GM23338 (cell line): ENCODE data around the gene GLRX. TPM values are rescaled to one million over a fixed set of nuclear protein-coding genes. Genes with fewer than 3 reads are reported as not detected.

Experiments used
- ATAC-seq: fragments of 200-7000 bp; cut with Tn5 transposase; 3 replicates; pipeline ENCODE4 v1.9.1; 2020
- DNase-seq: peaks from one replicate; pipeline ENCODE4 v3.0.0-alpha.2; 2015; ENCODE audit warnings: low spot score
- H2AFZ ChIP-seq: fragments of 200-600 bp; sonication (generic); 2 replicates; pipeline ENCODE4 v1.8.0; 2016; ENCODE audit warnings: antibody characterized with exemption, mild to moderate bottlenecking, moderate library complexity
- H3F3A ChIP-seq: fragments of 200-600 bp; sonication (generic); replicated peaks from 2 replicates; pipeline ENCODE4 v1.8.0; 2017; ENCODE audit warnings: antibody characterized with exemption, mixed run types, low read depth
- H3K27ac ChIP-seq: fragments of 200-600 bp; sonication (generic); 2 replicates; pipeline ENCODE4 v1.6.1; 2016; ENCODE audit warnings: low read depth
- H3K27me3 ChIP-seq: fragments of 200-600 bp; sonication (generic); 2 replicates; pipeline ENCODE4 v1.8.0; 2016; ENCODE audit warnings: mild to moderate bottlenecking, mixed run types, moderate library complexity; ENCODE audit not compliant: insufficient read depth
- H3K36me3 ChIP-seq: fragments of 200-600 bp; sonication (generic); 2 replicates; pipeline ENCODE4 v1.8.0; 2016; ENCODE audit warnings: mild to moderate bottlenecking; ENCODE audit not compliant: insufficient read depth
- H3K4me1 ChIP-seq: fragments of 200-600 bp; sonication (generic); 2 replicates; pipeline ENCODE4 v1.8.0; 2016; ENCODE audit warnings: mild to moderate bottlenecking, moderate library complexity; ENCODE audit not compliant: insufficient read depth
- H3K4me2 ChIP-seq: fragments of 200-600 bp; sonication (generic); 2 replicates; pipeline ENCODE4 v1.7.1; 2017; ENCODE audit warnings: mixed run types
- H3K4me3 ChIP-seq: fragments of 200-600 bp; sonication (generic); 2 replicates; pipeline ENCODE4 v1.6.1; 2016; ENCODE audit warnings: mixed run types
- H3K79me2 ChIP-seq: fragments of 200-600 bp; sonication (generic); replicated peaks from 2 replicates; pipeline ENCODE4 v1.8.0; 2017; ENCODE audit warnings: mild to moderate bottlenecking; ENCODE audit not compliant: insufficient read depth
- H3K9me2 ChIP-seq: fragments of 200-600 bp; sonication (generic); 2 replicates; pipeline ENCODE4 v1.8.0; 2017; ENCODE audit not compliant: insufficient read depth
- H4K20me1 ChIP-seq: fragments of 200-600 bp; sonication (generic); replicated peaks from 2 replicates; pipeline ENCODE4 v1.8.0; 2017; ENCODE audit warnings: mild to moderate bottlenecking; ENCODE audit not compliant: insufficient read depth
- H3K27ac Mint-ChIP-seq: 2 replicates; pipeline ENCODE4 v1.8.0; 2020; ENCODE audit warnings: inconsistent platforms, mild to moderate bottlenecking, moderate library complexity, mixed read lengths
- H3K27me3 Mint-ChIP-seq: 3 replicates; pipeline ENCODE4 v1.8.0; 2022; ENCODE audit warnings: low read depth, mild to moderate bottlenecking, moderate library complexity, mixed read lengths, inconsistent platforms; ENCODE audit not compliant: insufficient read depth, poor library complexity
- H3K36me3 Mint-ChIP-seq: 3 replicates; pipeline ENCODE4 v1.8.0; 2021; ENCODE audit warnings: low read depth, mild to moderate bottlenecking, inconsistent platforms, moderate library complexity, mixed read lengths
- H3K4me1 Mint-ChIP-seq: 3 replicates; pipeline ENCODE4 v1.8.0; 2020; ENCODE audit warnings: mild to moderate bottlenecking, inconsistent platforms, mixed read lengths
- H3K4me3 Mint-ChIP-seq: 3 replicates; pipeline ENCODE4 v1.8.0; 2021; ENCODE audit warnings: moderate library complexity, mild to moderate bottlenecking, inconsistent platforms, mixed read lengths
- H3K9me3 Mint-ChIP-seq: 3 replicates; pipeline ENCODE4 v1.8.0; 2020; ENCODE audit warnings: moderate library complexity, mild to moderate bottlenecking, inconsistent platforms, mixed read lengths
- CREB1 ChIP-seq: fragments of 250-450 bp; sonication (Bioruptor Pico); IDR thresholded peaks from 2 replicates; pipeline ENCODE4 v1.5.0; 2020; ENCODE audit warnings: low read depth, mild to moderate bottlenecking, moderate library complexity
- JUNB ChIP-seq: IDR thresholded peaks from one replicate; pipeline ENCODE4 v1.6.1; 2016; ENCODE audit warnings: antibody characterized with exemption; ENCODE audit not compliant: unreplicated experiment
- NANOG ChIP-seq: IDR thresholded peaks from 2 replicates; pipeline ENCODE4 v1.6.1; 2016; ENCODE audit warnings: antibody characterized with exemption, borderline replicate concordance
- ZNF114 ChIP-seq: fragments of 250-450 bp; sonication (Bioruptor Pico); IDR thresholded peaks from 2 replicates; pipeline ENCODE4 v1.5.0; 2020; ENCODE audit warnings: mild to moderate bottlenecking, moderate library complexity
- ZNF462 ChIP-seq: fragments of 250-450 bp; sonication (Bioruptor Pico); IDR thresholded peaks from 2 replicates; pipeline ENCODE4 v1.5.0; 2020; ENCODE audit warnings: mild to moderate bottlenecking, moderate library complexity
- polyA plus RNA-seq: library from polyadenylated mRNA; unstranded; fragments of >200 nt; fragmentation: Nextera tagmentation; extraction: Ambion mirVana; gene quantifications from 2 replicates; pipeline ENCODE4 v1.2.1, GENCODE V29; 2016
- total RNA-seq: library from RNA; depleted of rRNA; stranded (reverse); fragments of >200 nt; shearing (Covaris generic); gene quantifications from 2 replicates; pipeline ENCODE4 v1.2.3, GENCODE V29; 2014
- TF ChIP-seq, protein P1 (sequence below): IDR thresholded peaks from 2 replicates; pipeline ENCODE4 v1.6.1; 2016; ENCODE audit warnings: antibody characterized with exemption

Gene GLRX
- total and polyA plus RNA-seq, 2 experiments from 2014 or later: 9.5 to 42.2 TPM

DNA sequence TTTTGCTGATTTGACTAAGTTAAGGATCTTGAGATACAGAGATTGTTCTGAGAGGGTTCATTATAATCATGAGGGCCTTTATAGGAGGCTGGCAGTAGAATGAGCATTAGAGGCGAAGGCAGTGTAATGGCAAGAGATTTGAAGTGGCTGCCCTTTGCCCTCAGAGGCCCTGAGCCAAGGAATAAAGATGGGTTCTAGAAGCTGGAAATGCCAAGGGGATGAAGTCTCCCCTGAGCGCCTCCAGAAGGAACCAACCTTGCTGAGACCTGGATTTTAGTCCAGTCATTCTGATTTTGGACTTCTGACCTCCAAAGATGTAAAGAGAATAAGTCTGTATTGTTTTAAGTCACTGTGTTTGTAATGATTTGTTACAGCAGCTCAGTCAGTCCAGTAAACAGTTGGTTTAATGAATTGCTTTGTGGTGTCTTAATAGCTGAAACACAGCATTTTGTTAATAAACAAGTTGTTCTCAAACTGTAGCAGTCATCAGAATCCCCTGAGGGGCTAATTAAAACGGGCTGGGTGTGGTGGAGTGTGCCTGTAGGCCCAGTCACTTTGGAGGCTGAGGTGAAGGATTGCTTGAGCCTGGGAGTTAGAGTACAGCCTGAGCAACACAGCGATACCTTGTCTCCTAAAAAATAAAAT is 23.2 kb downstream of the GLRX start:
- H3K9me3 Mint-ChIP-seq: 0 out of 3 replicates have a peak, but pooled peaks cover 3% of the 10 kb centered on the region
- H4K20me1 ChIP-seq: no peaks in the 10 kb centered on the region
- no peaks in the 10 kb centered on the region for H3K4me1 Mint-ChIP-seq
- H3K4me3 ChIP-seq: no peak overlapping the region
- no peaks in the 10 kb centered on the region for H3F3A ChIP-seq
- TF ChIP-seq ZNF114 (CRISPR knock-in tag) (no peak), JUNB (no peak), NANOG (no peak), CREB1 (CRISPR knock-in tag) (no peak), ZNF462 (CRISPR knock-in tag) (no peak)
- TF ChIP-seq, protein P1, sequence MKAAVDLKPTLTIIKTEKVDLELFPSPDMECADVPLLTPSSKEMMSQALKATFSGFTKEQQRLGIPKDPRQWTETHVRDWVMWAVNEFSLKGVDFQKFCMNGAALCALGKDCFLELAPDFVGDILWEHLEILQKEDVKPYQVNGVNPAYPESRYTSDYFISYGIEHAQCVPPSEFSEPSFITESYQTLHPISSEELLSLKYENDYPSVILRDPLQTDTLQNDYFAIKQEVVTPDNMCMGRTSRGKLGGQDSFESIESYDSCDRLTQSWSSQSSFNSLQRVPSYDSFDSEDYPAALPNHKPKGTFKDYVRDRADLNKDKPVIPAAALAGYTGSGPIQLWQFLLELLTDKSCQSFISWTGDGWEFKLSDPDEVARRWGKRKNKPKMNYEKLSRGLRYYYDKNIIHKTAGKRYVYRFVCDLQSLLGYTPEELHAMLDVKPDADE: no peak
- no peaks in the 10 kb centered on the region for H3K79me2 ChIP-seq
- H3K4me2 ChIP-seq: no peak overlapping the region
- no peak overlapping the region for H3K27ac ChIP-seq
- H3K4me1 ChIP-seq: no peaks in the 10 kb centered on the region
- no peak overlapping the region for H3K27ac Mint-ChIP-seq
- H2AFZ ChIP-seq: no peak overlapping the region
- H3K9me2 ChIP-seq: no peaks in the 10 kb centered on the region; the same call in 1 of the 2 replicates
- H3K36me3 Mint-ChIP-seq: no peaks in the 10 kb centered on the region; the same call in 1 of the 3 replicates
- no peaks in the 10 kb centered on the region for H3K27me3 ChIP-seq
- peaks cover 1% of the 10 kb centered on the region for H3K27me3 Mint-ChIP-seq
- DNase-seq (no peak), ATAC-seq (no peak)
- H3K36me3 ChIP-seq: no peaks in the 10 kb centered on the region
- no peak overlapping the region for H3K4me3 Mint-ChIP-seq
